ENCODE measurements around the gene BRIP1.

Gene BRIP1

DNA sequence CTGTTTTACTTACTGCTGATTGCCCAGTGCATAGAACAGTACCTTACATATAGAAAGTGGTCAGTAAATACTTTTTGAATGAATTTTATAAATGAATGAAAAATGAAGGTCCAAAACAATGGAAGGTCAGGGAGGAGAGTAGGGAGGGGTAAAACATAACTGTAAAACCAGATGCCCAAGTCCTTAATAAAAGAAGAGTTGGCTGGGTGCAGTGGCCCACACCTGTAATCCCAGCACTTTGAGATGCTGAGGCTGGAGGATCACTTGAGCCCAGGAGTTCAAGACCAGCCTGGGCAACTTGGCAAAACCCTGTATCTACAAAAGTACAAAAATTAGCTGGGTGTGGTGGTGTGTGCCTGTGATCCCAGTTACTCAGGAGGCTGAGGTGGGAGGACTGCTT, 108.2 kb downstream of the BRIP1 start:
- no peaks in the 10 kb centered on the region for H3K36me3 ChIP-seq (ENCODE audit: control insufficient read depth, insufficient read depth, low read length, severe bottlenecking)
- no peaks in the 10 kb centered on the region for H3K4me1 ChIP-seq (ENCODE audit: control insufficient read depth, insufficient read depth, low read length)

DNA sequence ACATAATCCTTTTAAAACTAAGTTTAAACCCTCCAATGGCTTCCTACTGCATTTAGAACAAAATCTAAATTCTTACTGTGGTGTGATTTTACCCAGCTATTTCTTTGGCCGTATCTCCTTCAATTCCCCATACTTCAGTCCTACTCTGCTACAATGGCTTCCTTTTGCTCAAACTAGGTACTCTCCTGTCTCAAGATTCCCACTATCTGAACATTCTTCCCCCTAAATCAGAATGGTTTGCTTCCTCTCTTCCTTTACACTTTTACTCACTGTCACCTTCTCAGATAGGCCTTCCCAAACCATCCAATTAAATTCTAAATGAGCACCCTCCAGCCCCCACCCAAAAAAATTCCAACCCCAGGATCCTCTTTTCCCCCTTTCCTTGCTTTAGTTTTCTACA, 109.2 kb downstream of the BRIP1 start:
- H3K9me3 ChIP-seq (ENCODE audit: control insufficient read depth, low read length) = peaks cover 3% of the 10 kb centered on the region
- no peaks in the 10 kb centered on the region for H3K36me3 ChIP-seq (ENCODE audit: control insufficient read depth, insufficient read depth, low read length, severe bottlenecking)
- H3K9ac ChIP-seq (ENCODE audit: low read length) = no peak overlapping the region
- H3K27me3 ChIP-seq (replicated peaks; ENCODE audit: control insufficient read depth, insufficient read depth, low read length) = no peaks in the 10 kb centered on the region
- H3K4me3 ChIP-seq (ENCODE audit: low read length) = no peak overlapping the region
- no peaks in the 10 kb centered on the region for H3K4me1 ChIP-seq (ENCODE audit: control insufficient read depth, insufficient read depth, low read length)
- no peak for DNase-seq (ENCODE audit: low read depth)

More for the DNA sequence above, 108.2 kb downstream of the BRIP1 start:
- Histone ChIP-seq H3K9me3 (ENCODE audit: control insufficient read depth, low read length) (no peaks in the 10 kb centered on the region), H3K9ac (ENCODE audit: low read length) (no peak overlapping the region), H3K4me3 (ENCODE audit: low read length) (no peak overlapping the region), H3K27me3 (replicated peaks; ENCODE audit: control insufficient read depth, insufficient read depth, low read length) (no peaks in the 10 kb centered on the region)
- no peak for DNase-seq (ENCODE audit: low read depth)

- no peak for DNase-seq (ENCODE audit: low read depth)
- H3K4me3 ChIP-seq (ENCODE audit: low read length) = no peak overlapping the region
- no peaks in the 10 kb centered on the region for H3K27me3 ChIP-seq (replicated peaks; ENCODE audit: control insufficient read depth, insufficient read depth, low read length)
- no peaks in the 10 kb centered on the region for H3K36me3 ChIP-seq (ENCODE audit: control insufficient read depth, insufficient read depth, low read length, severe bottlenecking)
- H3K9me3 ChIP-seq (ENCODE audit: control insufficient read depth, low read length) = peaks cover 3% of the 10 kb centered on the region
- H3K4me1 ChIP-seq (ENCODE audit: control insufficient read depth, insufficient read depth, low read length) = no peaks in the 10 kb centered on the region
- no peak overlapping the region for H3K9ac ChIP-seq (ENCODE audit: low read length)
Measured at GRCh38 chr17:61753696-61754095, 109.6 kb downstream of the BRIP1 start.

- no peaks in the 10 kb centered on the region for H3K27me3 ChIP-seq (replicated peaks; ENCODE audit: control insufficient read depth, insufficient read depth, low read length)
- H3K9ac ChIP-seq (ENCODE audit: low read length) = no peak overlapping the region
- H3K36me3 ChIP-seq (ENCODE audit: control insufficient read depth, insufficient read depth, low read length, severe bottlenecking) = no peaks in the 10 kb centered on the region
- no peak for DNase-seq (ENCODE audit: low read depth)
- peaks cover 10% of the 10 kb centered on the region for H3K9me3 ChIP-seq (ENCODE audit: control insufficient read depth, low read length)
- H3K4me3 ChIP-seq (ENCODE audit: low read length) = no peak overlapping the region
- H3K4me1 ChIP-seq (ENCODE audit: control insufficient read depth, insufficient read depth, low read length) = no peaks in the 10 kb centered on the region
Measured at GRCh38 chr17:61750656-61751055, 112.7 kb downstream of the BRIP1 start.

DNA sequence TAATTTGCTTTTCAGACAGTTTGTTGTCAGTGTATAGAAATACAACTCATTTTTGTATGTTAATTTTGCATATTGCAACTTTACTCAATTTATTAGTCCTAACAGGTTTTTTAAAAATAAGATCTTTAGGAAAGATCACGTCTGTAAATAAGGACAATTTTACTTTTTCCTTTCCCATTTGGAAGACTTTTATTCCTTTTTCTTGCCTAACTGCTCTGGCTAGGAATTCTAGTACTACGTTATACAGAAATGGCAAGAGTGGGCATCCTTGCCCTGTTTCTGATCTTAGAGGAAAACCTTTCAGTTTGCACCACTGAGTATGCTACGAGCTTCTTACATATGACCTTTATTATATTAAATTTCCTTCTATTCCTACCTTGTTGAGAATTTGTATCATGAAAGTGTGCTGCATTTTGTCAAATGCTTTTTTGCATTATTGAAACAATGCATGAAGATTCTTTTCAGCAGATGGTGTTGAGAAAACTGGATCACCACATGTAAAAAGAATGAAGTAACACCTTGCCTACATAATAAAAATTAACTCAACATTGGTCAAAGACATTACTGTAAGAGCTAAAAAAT, 113.4 kb downstream of the BRIP1 start:
- no peaks in the 10 kb centered on the region for H3K4me1 ChIP-seq (ENCODE audit: control insufficient read depth, insufficient read depth, low read length)
- H3K4me3 ChIP-seq (ENCODE audit: low read length) = no peak overlapping the region
- no peak for DNase-seq (ENCODE audit: low read depth)
- H3K9me3 ChIP-seq (ENCODE audit: control insufficient read depth, low read length) = peaks cover 10% of the 10 kb centered on the region
- H3K9ac ChIP-seq (ENCODE audit: low read length) = no peak overlapping the region
- no peaks in the 10 kb centered on the region for H3K36me3 ChIP-seq (ENCODE audit: control insufficient read depth, insufficient read depth, low read length, severe bottlenecking)
- no peaks in the 10 kb centered on the region for H3K27me3 ChIP-seq (replicated peaks; ENCODE audit: control insufficient read depth, insufficient read depth, low read length)

DNA sequence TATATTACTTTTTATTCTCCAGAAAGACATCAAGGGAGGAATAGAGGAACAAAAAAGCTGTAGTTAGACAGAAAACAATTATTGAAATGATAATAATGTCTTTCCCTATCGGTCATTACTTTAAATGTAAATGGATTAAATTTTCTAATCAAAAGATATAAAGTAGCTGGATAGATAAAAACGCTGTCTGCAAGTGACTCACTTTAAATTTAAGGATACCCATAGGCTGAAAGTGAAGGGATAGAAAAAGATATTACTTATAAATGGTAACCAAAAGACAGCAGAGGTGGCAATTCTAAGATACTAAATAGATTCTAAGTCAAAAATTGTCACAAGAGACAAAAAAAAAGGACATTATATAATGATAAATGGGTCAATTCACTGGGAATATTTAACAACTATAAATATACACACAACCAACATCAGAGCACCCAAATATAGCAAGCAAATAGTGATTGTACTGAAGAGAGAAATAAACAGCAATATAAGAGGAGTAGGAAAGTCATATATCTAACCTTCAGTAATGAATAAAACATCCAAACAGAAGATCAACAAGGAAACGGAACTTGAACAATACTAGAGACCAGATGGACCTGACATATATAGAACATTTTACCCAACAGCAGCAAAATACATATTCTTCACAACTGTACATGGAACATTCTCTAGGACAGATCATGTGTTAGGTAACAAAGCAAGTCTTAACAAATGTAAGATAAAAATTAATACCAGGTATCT, 116.9 kb downstream of the BRIP1 start:
- Histone ChIP-seq H3K4me3 (ENCODE audit: low read length) (no peak overlapping the region), H3K27me3 (replicated peaks; ENCODE audit: control insufficient read depth, insufficient read depth, low read length) (no peaks in the 10 kb centered on the region), H3K36me3 (ENCODE audit: control insufficient read depth, insufficient read depth, low read length, severe bottlenecking) (no peaks in the 10 kb centered on the region), H3K4me1 (ENCODE audit: control insufficient read depth, insufficient read depth, low read length) (no peaks in the 10 kb centered on the region), H3K9ac (ENCODE audit: low read length) (no peak overlapping the region), H3K9me3 (ENCODE audit: control insufficient read depth, low read length) (peaks cover 15% of the 10 kb centered on the region)
- no peak for DNase-seq (ENCODE audit: low read depth)

DNA sequence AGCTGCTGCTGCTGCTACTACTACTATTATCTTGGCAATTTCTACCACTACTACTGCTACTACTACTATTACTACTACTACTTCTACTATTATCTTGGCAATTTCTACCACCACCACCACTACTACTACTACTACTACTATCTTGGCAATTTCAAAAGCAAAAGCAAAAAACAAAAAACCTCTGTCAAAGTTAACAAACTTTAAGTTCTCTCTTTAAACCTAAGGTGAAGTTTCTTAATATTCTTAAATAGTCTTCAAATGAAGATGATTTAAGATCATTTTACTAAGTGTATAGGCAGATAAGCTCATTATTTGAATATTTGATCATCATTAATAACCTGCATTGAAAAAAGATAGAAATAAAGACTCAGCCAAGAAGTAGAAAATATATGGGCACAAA, 118.5 kb downstream of the BRIP1 start:
- H3K36me3 ChIP-seq (ENCODE audit: control insufficient read depth, insufficient read depth, low read length, severe bottlenecking) = no peaks in the 10 kb centered on the region
- H3K9ac ChIP-seq (ENCODE audit: low read length) = no peak overlapping the region
- H3K4me1 ChIP-seq (ENCODE audit: control insufficient read depth, insufficient read depth, low read length) = no peaks in the 10 kb centered on the region
- H3K9me3 ChIP-seq (ENCODE audit: control insufficient read depth, low read length) = peaks cover 13% of the 10 kb centered on the region
- no peak overlapping the region for H3K4me3 ChIP-seq (ENCODE audit: low read length)
- no peak for DNase-seq (ENCODE audit: low read depth)
- H3K27me3 ChIP-seq (replicated peaks; ENCODE audit: control insufficient read depth, insufficient read depth, low read length) = no peaks in the 10 kb centered on the region

DNA sequence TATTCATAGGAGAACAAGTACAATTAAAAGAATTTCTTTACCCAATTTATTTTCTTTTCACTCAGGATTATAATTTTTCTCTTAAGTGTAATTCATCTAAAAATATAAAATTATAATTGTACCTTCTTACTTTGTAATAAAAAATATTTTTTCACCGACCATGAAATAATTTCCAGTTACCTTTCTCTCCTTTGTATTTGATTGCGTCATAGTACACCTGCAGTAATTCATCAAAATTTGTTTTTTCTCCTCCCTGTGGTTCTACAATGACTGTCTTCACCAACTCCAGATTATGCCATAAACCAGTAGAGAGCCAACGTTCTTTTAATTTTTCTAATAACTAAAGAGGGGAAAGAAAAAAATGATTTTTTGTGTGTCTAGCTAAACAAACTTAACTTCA, 119.1 kb downstream of the BRIP1 start:
- Histone ChIP-seq H3K9me3 (ENCODE audit: control insufficient read depth, low read length) (peaks cover 12% of the 10 kb centered on the region), H3K4me1 (ENCODE audit: control insufficient read depth, insufficient read depth, low read length) (no peaks in the 10 kb centered on the region), H3K36me3 (ENCODE audit: control insufficient read depth, insufficient read depth, low read length, severe bottlenecking) (no peaks in the 10 kb centered on the region), H3K9ac (ENCODE audit: low read length) (no peak overlapping the region), H3K27me3 (replicated peaks; ENCODE audit: control insufficient read depth, insufficient read depth, low read length) (no peaks in the 10 kb centered on the region), H3K4me3 (ENCODE audit: low read length) (no peak overlapping the region)
- DNase-seq (ENCODE audit: low read depth) = no peak

- H3K4me3 ChIP-seq (ENCODE audit: low read length) = no peak overlapping the region
- DNase-seq (ENCODE audit: low read depth) = no peak
- no peak overlapping the region for H3K9ac ChIP-seq (ENCODE audit: low read length)
- H3K9me3 ChIP-seq (ENCODE audit: control insufficient read depth, low read length) = peaks cover 12% of the 10 kb centered on the region
- no peaks in the 10 kb centered on the region for H3K36me3 ChIP-seq (ENCODE audit: control insufficient read depth, insufficient read depth, low read length, severe bottlenecking)
- H3K4me1 ChIP-seq (ENCODE audit: control insufficient read depth, insufficient read depth, low read length) = no peaks in the 10 kb centered on the region
- no peaks in the 10 kb centered on the region for H3K27me3 ChIP-seq (replicated peaks; ENCODE audit: control insufficient read depth, insufficient read depth, low read length)
Measured at GRCh38 chr17:61743766-61744165, 119.6 kb downstream of the BRIP1 start.

GRCh38 chr17:61739002-61739401, 124.3 kb downstream of the BRIP1 start:
- H3K4me1 ChIP-seq (ENCODE audit: control insufficient read depth, insufficient read depth, low read length) = no peaks in the 10 kb centered on the region
- no peaks in the 10 kb centered on the region for H3K27me3 ChIP-seq (replicated peaks; ENCODE audit: control insufficient read depth, insufficient read depth, low read length)
- no peak overlapping the region for H3K9ac ChIP-seq (ENCODE audit: low read length)
- H3K9me3 ChIP-seq (ENCODE audit: control insufficient read depth, low read length) = peaks cover 12% of the 10 kb centered on the region
- H3K4me3 ChIP-seq (ENCODE audit: low read length) = no peak overlapping the region
- no peak for DNase-seq (ENCODE audit: low read depth)
- H3K36me3 ChIP-seq (ENCODE audit: control insufficient read depth, insufficient read depth, low read length, severe bottlenecking) = no peaks in the 10 kb centered on the region

GRCh38 chr17:61738249-61738648, 125.1 kb downstream of the BRIP1 start:
- no peak overlapping the region for H3K4me3 ChIP-seq (ENCODE audit: low read length)
- no peaks in the 10 kb centered on the region for H3K4me1 ChIP-seq (ENCODE audit: control insufficient read depth, insufficient read depth, low read length)
- no peak overlapping the region for H3K9ac ChIP-seq (ENCODE audit: low read length)
- peaks cover 12% of the 10 kb centered on the region for H3K9me3 ChIP-seq (ENCODE audit: control insufficient read depth, low read length)
- no peaks in the 10 kb centered on the region for H3K36me3 ChIP-seq (ENCODE audit: control insufficient read depth, insufficient read depth, low read length, severe bottlenecking)
- no peaks in the 10 kb centered on the region for H3K27me3 ChIP-seq (replicated peaks; ENCODE audit: control insufficient read depth, insufficient read depth, low read length)
- DNase-seq (ENCODE audit: low read depth) = no peak

GRCh38 chr17:61737820-61738219, 125.5 kb downstream of the BRIP1 start:
- Histone ChIP-seq H3K36me3 (ENCODE audit: control insufficient read depth, insufficient read depth, low read length, severe bottlenecking) (no peaks in the 10 kb centered on the region), H3K27me3 (replicated peaks; ENCODE audit: control insufficient read depth, insufficient read depth, low read length) (no peaks in the 10 kb centered on the region), H3K4me3 (ENCODE audit: low read length) (no peak overlapping the region), H3K9ac (ENCODE audit: low read length) (no peak overlapping the region), H3K9me3 (ENCODE audit: control insufficient read depth, low read length) (peaks cover 12% of the 10 kb centered on the region), H3K4me1 (ENCODE audit: control insufficient read depth, insufficient read depth, low read length) (no peaks in the 10 kb centered on the region)
- DNase-seq (ENCODE audit: low read depth) = no peak
